IPS DF 19.7 (cell line): ENCODE data around the gene STYXL1.

Experiments
- DNase-seq: peaks from one replicate; pipeline ENCODE4 v3.0.0-alpha.2; 2013; ENCODE audit warnings: low read depth, low spot score

STYXL1 gene

GRCh38 chr7:75993689-75994387, 54.0 kb downstream of the STYXL1 start:
- no peak for DNase-seq

DNA sequence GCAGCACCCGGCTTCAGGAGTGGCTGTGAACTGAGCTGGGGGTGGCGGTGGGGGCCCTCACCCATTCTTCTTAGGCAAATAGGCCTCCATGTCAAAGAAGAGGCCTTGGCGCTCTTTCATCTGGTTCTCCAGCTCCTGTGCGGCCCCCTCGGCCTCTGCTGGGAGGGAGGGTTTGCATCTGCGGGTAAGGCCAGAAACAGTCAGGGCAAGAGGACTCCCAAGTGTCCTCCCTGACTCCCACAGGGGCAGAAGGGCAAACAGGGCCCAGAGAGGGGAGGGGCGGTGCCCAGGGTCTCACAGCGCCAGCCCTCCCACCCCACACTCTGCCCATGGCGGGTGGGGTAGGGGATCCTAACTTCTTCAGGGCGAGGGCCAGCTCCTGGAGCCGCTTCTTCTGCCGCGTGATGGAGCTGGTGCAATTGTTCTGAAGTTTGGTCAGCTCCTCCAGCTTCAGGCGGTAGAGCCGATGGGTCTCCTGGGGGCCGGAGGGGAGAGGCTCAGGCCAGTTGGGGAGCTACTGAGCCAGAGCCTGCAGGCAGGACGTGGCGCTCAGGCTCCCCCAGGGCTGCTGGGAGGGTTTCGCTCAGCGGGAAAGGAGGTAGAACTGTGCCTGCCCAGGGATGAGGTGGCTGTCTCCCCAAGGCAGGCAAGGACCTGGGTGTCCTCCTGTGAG, 55.6 kb downstream of the STYXL1 start:
- no peak for DNase-seq

DNA sequence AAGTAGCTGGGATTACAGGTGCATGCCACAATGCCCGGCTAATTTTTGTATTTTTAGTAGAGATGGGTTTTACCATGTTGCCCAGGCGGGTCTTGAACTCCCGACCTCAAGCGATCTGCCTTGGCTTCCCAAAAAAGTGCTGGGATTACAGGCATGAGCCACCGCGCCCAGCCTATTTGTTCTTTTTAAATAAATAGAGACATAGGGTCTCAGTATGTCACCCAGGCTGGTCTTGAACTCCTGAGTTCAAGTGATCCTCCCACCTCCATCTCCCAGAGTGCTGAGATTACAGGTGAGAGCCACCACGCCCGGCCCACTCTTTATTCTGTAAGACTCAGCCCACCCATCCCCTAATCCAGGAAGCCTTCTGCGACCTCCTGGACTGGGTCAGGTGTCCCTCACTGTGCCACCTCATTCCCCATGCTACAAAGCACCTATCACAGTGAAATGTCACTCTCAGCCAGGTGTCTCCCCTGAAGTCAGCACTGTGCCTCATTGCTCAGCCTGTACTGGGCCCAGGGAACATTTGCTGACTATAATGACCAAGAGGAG, 56.2 kb downstream of the STYXL1 start:
- DNase-seq, result no peak

DNA sequence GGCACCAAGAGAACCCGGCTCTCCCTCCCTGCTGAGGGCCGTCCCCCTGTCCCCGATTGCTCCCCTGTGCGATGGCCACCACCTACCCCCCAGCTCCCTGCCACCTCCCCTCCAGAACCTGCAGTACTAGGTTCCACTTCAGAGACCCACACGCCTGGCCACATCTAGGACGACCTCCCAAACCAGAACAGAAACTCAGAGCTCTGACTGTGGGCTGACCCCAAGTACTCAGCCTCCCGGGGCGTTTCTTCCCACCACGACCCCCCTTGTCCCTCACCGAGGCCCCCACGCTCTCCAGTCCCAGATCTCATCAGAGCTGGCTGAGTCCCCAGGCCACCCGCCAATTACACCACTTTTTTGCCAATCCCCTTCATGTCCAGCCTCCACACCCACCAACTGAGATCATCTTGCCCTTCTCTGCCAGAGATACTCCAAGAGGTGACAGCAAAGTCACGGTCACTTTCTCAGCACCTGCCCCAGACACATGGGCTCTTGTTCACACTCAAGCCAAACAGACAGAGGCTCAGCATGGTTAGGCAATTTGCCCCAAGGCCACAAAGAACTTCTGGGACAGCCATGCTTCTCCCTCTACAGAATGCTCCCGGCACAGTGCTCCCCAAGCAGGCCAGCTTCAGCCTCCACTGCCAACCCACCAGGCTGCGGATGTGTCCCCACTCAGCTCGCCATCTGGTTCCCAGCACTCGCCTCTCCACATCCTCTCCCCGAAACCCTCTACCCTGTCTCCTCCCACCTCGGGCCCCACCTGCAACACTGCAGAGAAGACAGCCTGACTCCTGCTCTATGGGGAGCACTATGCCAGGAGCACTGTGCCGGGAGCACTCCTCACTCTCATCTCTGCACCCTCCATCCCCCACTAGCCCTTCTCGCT, 58.1 kb downstream of the STYXL1 start:
- no peak for DNase-seq

- no peak for DNase-seq
These were observed 59.0 kb downstream of the STYXL1 start for GRCh38 chr7:75988568-75989499.

- DNase-seq, result no peak
These were observed 59.8 kb downstream of the STYXL1 start for GRCh38 chr7:75987805-75988567.

GRCh38 chr7:75987026-75987804, 60.6 kb downstream of the STYXL1 start:
- DNase-seq, result no peak

DNA sequence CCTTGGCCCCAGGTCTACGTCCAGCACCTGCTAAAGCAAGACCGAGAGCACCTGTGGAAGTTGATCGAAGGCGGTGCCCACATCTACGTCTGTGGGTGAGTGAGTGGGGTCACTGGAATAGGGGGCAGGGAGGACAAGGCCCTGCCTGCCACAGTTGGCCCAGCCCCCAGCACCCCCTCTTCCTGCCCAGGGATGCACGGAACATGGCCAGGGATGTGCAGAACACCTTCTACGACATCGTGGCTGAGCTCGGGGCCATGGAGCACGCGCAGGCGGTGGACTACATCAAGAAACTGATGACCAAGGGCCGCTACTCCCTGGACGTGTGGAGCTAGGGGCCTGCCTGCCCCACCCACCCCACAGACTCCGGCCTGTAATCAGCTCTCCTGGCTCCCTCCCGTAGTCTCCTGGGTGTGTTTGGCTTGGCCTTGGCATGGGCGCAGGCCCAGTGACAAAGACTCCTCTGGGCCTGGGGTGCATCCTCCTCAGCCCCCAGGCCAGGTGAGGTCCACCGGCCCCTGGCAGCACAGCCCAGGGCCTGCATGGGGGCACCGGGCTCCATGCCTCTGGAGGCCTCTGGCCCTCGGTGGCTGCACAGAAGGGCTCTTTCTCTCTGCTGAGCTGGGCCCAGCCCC, 61.5 kb downstream of the STYXL1 start:
- no peak for DNase-seq

- no peak for DNase-seq
These were observed 62.2 kb downstream of the STYXL1 start for GRCh38 chr7:75985518-75986146.

DNA sequence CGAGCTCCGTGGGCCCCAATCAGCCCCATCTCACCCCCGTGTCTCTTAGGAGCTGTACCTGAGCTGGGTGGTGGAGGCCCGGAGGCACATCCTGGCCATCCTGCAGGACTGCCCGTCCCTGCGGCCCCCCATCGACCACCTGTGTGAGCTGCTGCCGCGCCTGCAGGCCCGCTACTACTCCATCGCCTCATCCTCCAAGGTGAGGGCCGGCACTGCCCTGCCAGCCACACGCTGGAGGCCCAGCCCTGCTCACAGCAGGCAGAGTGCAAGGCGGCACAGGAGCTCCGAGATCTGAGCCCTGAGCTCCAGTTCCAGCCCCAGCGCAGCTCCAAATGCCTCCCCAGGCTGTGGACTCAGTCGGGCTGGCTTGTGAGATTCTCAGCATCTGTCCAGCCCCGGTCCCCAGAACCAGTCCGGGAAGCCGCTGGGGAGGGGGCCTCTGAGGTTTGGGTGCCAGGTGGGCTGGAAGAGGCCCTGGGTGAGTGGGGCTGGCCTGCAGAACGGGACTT, 62.7 kb downstream of the STYXL1 start:
- DNase-seq, result no peak

DNA sequence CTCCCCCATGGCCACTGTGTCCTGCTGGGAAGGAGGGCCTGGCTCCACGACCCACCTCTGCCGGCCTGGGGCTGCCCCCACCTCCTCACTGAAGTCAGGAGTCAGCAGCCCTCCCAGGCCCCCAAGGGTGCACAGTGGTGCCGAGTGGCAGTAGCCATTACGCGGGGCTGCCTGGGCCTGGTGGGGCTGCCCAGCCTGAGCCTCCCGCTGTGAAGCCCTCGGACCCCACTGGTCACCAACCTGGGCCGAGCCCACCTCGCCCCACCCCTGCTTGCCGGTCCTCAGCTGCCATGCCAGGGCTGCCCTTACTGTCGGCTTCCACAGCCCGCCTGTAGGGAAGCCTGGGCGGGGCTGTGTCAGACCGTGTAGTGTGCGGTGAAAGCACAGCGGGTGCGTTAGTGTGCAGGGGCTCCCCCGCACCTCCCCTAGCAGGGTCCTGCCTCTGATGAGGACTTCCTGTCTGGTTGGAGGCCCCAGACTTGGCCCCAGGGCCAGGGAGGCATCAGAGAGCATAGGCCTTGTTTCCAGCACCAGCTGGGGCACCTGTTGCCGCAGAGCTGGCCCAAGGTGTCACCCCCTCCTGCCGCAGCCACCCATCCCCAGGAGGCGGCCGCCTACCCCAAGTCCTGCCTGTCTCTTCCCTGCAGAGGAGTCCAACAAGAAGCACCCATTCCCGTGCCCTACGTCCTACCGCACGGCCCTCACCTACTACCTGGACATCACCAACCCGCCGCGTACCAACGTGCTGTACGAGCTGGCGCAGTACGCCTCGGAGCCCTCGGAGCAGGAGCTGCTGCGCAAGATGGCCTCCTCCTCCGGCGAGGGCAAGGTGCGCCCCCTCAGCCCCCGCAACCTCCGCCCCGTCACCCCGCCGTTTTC, 63.4 kb downstream of the STYXL1 start:
- DNase-seq, result no peak

DNA sequence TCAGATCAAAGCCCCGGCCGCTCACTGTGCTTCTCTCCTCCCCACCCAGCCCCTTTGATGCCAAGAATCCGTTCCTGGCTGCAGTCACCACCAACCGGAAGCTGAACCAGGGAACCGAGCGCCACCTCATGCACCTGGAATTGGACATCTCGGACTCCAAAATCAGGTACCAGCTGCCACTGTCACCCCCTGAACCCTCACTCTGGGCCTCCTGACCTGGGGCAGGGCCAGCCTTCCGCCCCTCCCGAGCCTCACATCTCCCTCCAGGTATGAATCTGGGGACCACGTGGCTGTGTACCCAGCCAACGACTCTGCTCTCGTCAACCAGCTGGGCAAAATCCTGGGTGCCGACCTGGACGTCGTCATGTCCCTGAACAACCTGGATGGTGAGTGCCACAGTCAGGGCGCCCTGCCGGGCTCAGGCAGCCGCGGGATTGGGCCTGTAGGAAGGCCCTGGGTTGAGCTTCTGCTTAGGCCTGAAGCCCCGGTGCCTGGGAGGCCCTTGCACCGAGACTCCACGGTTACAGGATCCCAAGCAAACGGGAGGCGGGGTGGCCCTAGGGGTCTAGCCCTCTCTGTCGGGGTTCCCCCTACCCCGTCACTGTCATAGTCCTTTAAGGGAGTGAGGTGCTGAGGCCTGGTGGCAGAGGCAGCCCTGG, 64.2 kb downstream of the STYXL1 start:
- no peak for DNase-seq

- DNase-seq, result no peak
These were observed 65.3 kb downstream of the STYXL1 start for GRCh38 chr7:75982306-75983064.

DNA sequence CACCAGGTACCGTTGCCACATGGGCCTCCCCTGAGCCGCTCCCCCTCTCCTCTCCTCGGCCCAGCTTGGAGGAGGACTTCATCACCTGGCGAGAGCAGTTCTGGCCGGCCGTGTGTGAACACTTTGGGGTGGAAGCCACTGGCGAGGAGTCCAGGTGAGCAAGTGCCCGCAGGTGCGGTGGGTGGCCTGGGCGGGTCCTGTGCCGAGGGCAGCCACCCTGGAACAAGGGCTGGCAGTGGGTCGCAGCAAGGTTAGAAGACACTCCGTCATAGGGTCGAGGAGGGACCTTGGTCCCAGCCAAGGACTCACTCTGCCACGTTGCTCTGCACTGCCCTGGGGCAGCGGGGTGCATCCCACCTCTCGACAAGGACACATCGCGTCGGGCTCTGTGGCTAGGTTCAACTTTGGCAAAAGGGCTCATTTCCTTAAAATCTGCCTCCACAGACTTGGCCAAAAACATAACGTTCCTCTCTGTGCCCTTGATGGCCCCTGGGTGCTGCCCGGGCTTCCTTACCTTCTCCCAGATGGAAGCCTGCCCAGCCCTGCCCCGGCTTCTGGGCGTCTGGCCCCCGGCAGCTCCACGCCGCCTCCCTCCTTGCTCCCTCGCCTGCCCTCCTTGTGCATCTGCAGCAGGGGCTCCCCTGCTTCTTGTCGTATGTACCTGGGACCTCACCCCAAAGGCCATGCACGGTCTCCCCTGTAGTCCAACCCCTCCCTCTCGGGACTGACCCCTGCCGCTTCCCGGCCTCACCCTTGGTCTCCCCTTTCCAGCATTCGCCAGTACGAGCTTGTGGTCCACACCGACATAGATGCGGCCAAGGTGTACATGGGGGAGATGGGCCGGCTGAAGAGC, 66.1 kb downstream of the STYXL1 start:
- DNase-seq, result no peak

- no peak for DNase-seq
These were observed 66.7 kb downstream of the STYXL1 start for GRCh38 chr7:75981203-75981452.
